ENCODE measurements around the gene MINDY4. TPM values are rescaled to one million over a fixed set of nuclear protein-coding genes. Genes with fewer than 3 reads are reported as not detected.

Gene MINDY4
- total RNA-seq, 3 donors from 2014 or later = 4.0 to 9.1 (median 4.7) TPM

- peak in 2 of 3 donors; percentile 41 to 49 for DNase-seq
- peak; percentile 16 for ATAC-seq
Measured at GRCh38 chr7:30934732-30935568, 163.7 kb downstream of the MINDY4 start.

DNA sequence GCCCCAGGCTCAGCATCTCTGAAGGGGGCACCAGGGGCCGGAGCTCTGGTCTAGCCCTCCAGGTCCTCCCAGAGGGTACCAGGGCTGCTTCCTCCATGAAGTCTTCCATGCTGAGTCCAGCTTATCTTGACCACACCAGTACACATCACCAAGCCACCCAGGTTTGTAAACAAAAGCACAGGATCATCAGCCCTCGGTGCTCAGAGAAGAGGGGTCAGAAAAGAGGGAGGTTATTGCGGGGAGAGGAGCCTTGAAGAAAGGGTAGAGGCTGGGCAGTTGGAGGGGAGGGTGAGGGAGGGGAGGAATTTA is 164.3 kb downstream of the MINDY4 start:
- ATAC-seq = no peak
- no peaks in the 10 kb centered on the region for H3K9me3 ChIP-seq
- no peaks in the 10 kb centered on the region for H3K36me3 ChIP-seq (ENCODE audit: low read depth)
- H3K4me1 ChIP-seq (ENCODE audit: low read depth) = peaks cover 30% of the 10 kb centered on the region
- DNase-seq = no peak
- intact Hi-C loops (cut with DNase I, micrococcal nuclease) = no loop called here
- TF ChIP-seq, protein P1, sequence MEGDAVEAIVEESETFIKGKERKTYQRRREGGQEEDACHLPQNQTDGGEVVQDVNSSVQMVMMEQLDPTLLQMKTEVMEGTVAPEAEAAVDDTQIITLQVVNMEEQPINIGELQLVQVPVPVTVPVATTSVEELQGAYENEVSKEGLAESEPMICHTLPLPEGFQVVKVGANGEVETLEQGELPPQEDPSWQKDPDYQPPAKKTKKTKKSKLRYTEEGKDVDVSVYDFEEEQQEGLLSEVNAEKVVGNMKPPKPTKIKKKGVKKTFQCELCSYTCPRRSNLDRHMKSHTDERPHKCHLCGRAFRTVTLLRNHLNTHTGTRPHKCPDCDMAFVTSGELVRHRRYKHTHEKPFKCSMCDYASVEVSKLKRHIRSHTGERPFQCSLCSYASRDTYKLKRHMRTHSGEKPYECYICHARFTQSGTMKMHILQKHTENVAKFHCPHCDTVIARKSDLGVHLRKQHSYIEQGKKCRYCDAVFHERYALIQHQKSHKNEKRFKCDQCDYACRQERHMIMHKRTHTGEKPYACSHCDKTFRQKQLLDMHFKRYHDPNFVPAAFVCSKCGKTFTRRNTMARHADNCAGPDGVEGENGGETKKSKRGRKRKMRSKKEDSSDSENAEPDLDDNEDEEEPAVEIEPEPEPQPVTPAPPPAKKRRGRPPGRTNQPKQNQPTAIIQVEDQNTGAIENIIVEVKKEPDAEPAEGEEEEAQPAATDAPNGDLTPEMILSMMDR (IDR thresholded peaks at IDR 0.05) = no peak
- no peak overlapping the region for H3K4me3 ChIP-seq

More at GRCh38 chr7:30934732-30935568, 163.7 kb downstream of the MINDY4 start:
- Histone ChIP-seq H3K36me3 (ENCODE audit: low read depth) (no peaks in the 10 kb centered on the region), H3K9me3 (no peaks in the 10 kb centered on the region), H3K4me1 (ENCODE audit: low read depth) (peaks cover 30% of the 10 kb centered on the region), H3K4me3 (no peak overlapping the region)
- intact Hi-C loops (cut with DNase I, micrococcal nuclease) = no loop called here
- TF ChIP-seq, protein P1 (IDR thresholded peaks at IDR 0.05) = no peak

GRCh38 chr7:30936650-30937245 is 165.5 kb downstream of the MINDY4 start:
- peak; percentile 11 for ATAC-seq
- Histone ChIP-seq H3K4me1 (ENCODE audit: low read depth) (peaks cover 30% of the 10 kb centered on the region), H3K9me3 (no peaks in the 10 kb centered on the region), H3K4me3 (no peak overlapping the region), H3K36me3 (ENCODE audit: low read depth) (no peaks in the 10 kb centered on the region)
- DNase-seq = peak in 1 of 3 donors; percentile 46
- intact Hi-C loops (cut with DNase I, micrococcal nuclease) = no loop called here
- TF ChIP-seq, protein P1 (IDR thresholded peaks at IDR 0.05) = no peak

GRCh38 chr7:30937416-30937815 is 166.2 kb downstream of the MINDY4 start:
- intact Hi-C loops (cut with DNase I, micrococcal nuclease) = no loop called here
- no peaks in the 10 kb centered on the region for H3K36me3 ChIP-seq (ENCODE audit: low read depth)
- H3K4me1 ChIP-seq (ENCODE audit: low read depth) = peaks cover 30% of the 10 kb centered on the region
- ATAC-seq (peak; percentile 87), DNase-seq (peak; percentile 68 to 80 (median 70))
- H3K9me3 ChIP-seq = no peaks in the 10 kb centered on the region
- TF ChIP-seq, protein P1 (IDR thresholded peaks at IDR 0.05) = no peak
- no peak overlapping the region for H3K4me3 ChIP-seq

DNA sequence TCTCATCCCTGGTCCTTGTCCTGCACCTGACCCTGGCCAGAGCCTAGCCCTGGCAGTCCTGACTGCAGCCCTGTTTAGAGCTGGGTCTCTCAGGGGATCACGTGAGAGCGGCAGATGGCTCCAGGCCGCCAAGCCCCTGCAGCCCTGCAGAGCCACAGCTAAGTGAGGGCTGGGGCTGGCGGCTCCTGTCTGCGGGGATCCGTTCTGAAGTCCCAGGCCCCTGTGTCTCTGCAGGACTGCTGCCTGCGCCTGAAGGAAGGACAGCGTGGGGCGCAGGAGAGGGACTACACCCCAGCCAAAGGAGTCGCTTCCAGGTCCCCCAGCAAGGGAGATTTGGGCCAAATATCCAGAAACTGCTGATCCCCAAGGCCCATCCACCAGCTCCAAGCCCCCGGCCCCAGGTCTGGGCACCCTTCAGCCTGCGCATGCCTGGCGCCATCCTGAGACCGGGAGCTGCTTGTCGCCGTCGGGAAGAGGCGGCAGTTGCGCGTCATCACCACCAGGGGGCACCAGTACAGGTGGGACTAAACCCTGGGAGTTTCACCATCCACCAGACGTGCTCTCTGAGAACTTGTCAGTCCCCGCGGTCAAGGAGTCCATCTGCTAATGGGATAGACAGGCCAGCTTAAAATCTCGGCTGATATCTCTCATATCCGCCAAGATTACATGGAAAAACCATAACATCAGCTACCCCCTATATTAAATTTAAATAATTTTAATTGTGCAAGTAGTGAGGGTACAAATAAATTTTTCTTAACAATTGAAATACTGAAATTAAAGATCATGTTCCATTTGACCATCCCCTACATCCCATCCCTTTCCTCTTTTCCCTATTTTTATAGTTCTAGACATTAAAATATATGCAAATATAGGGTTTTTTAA is 167.5 kb downstream of the MINDY4 start:
- peak; percentile 86 for ATAC-seq
- H3K36me3 ChIP-seq (ENCODE audit: low read depth) = no peaks in the 10 kb centered on the region
- no peak overlapping the region for H3K4me3 ChIP-seq
- TF ChIP-seq, protein P1 (IDR thresholded peaks at IDR 0.05) = peak; percentile 97
- H3K9me3 ChIP-seq = no peaks in the 10 kb centered on the region
- intact Hi-C loops (cut with DNase I, micrococcal nuclease) = no loop called here
- peaks cover 30% of the 10 kb centered on the region for H3K4me1 ChIP-seq (ENCODE audit: low read depth)
- peak; percentile 89 to 95 (median 95) for DNase-seq
